SH-SY5Y (cell line): ENCODE data around the gene HS3ST2.

Experiments
- GATA2 ChIP-seq: IDR thresholded peaks from 2 replicates; pipeline ENCODE4 v1.6.1; 2011; ENCODE audit warnings: mild to moderate bottlenecking, low read depth, low read length
- GATA3 ChIP-seq: IDR thresholded peaks from 2 replicates; pipeline ENCODE4 v1.6.1; 2011; ENCODE audit warnings: low read depth, mild to moderate bottlenecking, low read length, moderate library complexity

DNA sequence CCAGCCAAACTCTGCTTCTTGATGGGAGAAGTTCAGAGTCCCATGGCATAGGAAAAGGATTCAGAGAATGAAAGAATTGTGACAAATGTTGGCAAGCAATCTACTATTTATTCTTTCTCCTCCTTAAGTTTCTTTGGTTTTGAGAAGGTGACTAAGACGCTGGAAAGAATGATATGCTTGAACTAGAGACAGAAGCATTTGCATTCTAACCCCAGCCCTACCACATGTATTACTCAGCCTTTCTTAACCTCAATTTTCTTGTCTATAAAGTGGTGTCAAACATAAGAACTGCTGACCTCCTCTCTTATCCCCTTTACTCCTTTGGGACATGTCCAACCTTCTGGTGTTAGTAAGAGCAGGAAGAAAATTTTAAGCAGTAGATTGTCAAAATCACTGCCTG, 124.7 kb downstream of the HS3ST2 start:
- TF ChIP-seq GATA2 (no peak), GATA3 (no peak)
